ENCODE results near the gene NLRP14. TPM values are rescaled to one million over a fixed set of nuclear protein-coding genes. Genes with fewer than 3 reads are reported as not detected.

NLRP14 gene
- total RNA-seq, 4 donors from 2014 or later = 0.11 to 0.15 TPM; not detected in 2

DNA sequence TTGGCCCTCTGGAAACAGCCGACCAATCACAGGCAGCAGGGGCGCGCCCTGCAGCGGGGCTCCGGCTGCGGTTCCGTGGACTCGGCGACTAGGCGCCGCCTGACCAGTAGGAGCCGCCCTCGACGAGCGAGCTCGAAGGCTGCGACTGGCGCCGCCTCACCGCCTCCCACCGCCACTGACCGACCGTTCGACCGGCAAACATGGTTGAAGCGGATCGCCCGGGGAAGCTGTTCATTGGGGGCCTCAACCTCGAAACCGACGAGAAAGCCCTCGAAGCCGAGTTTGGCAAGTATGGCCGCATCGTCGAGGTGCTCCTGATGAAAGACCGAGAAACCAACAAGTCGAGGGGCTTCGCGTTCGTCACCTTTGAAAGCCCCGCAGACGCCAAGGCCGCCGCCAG is 68.6 kb downstream of the NLRP14 start, which contains the start of gene RBMXL2:
Gene RBMXL2 (plus strand): TSS at position 78 of the 400 bp plus-strand sequence. CDS start 123 bp downstream, at position 201.
- intact Hi-C loops (cut with DNase I) = no loop called here
- Histone ChIP-seq H3K27ac (no peak within 1 kb of the TSS), H3K36me3 (no peaks in the 10 kb centered on the region), H3K27me3 (no peaks in the 10 kb centered on the region), H3K9me3 (no peaks in the 10 kb centered on the region), H3K4me3 (replicated peaks in 1 of 3) (no peak within 1 kb of the TSS), H3K4me1 (no peaks in the 10 kb centered on the region)
- 82 to 87% methylated on average over 42 to 45 of the region's 45 CpGs for WGBS, 2 donors
- no peak for DNase-seq
- TF ChIP-seq, protein P1, sequence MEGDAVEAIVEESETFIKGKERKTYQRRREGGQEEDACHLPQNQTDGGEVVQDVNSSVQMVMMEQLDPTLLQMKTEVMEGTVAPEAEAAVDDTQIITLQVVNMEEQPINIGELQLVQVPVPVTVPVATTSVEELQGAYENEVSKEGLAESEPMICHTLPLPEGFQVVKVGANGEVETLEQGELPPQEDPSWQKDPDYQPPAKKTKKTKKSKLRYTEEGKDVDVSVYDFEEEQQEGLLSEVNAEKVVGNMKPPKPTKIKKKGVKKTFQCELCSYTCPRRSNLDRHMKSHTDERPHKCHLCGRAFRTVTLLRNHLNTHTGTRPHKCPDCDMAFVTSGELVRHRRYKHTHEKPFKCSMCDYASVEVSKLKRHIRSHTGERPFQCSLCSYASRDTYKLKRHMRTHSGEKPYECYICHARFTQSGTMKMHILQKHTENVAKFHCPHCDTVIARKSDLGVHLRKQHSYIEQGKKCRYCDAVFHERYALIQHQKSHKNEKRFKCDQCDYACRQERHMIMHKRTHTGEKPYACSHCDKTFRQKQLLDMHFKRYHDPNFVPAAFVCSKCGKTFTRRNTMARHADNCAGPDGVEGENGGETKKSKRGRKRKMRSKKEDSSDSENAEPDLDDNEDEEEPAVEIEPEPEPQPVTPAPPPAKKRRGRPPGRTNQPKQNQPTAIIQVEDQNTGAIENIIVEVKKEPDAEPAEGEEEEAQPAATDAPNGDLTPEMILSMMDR (IDR thresholded peaks at IDR 0.05) = no peak
- no peak for TF ChIP-seq POLR2A (IDR thresholded peaks at IDR 0.05)

DNA sequence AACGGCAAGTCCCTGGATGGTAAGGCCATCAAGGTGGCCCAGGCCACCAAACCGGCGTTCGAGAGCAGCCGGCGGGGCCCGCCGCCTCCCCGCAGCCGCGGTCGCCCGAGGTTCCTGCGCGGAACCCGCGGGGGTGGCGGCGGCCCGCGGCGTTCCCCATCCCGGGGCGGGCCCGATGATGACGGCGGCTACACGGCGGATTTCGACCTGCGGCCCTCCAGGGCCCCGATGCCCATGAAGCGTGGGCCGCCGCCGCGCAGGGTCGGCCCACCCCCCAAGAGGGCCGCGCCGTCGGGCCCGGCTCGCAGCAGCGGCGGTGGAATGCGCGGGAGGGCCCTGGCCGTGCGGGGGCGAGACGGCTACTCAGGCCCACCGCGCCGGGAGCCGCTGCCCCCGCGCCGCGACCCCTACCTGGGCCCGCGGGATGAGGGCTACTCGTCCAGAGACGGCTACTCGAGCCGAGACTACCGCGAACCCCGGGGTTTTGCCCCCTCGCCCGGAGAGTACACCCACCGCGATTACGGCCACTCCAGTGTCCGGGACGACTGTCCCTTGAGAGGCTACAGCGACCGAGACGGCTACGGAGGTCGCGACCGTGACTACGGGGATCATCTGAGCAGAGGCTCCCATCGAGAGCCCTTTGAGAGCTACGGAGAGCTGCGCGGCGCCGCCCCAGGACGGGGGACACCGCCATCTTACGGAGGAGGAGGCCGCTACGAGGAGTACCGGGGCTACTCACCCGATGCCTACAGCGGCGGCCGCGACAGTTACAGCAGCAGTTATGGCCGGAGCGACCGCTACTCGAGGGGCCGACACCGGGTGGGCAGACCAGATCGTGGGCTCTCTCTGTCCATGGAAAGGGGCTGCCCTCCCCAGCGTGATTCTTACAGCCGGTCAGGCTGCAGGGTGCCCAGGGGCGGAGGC is 69.3 kb downstream of the NLRP14 start:
- H3K36me3 ChIP-seq = no peaks in the 10 kb centered on the region
- H3K27me3 ChIP-seq = no peaks in the 10 kb centered on the region
- no peak overlapping the region for H3K4me3 ChIP-seq (replicated peaks in 1 of 3)
- WGBS, 2 donors = 87 to 93% methylated on average over 47 to 66 of the region's 111 CpGs
- no peak overlapping the region for H3K27ac ChIP-seq
- no peaks in the 10 kb centered on the region for H3K4me1 ChIP-seq
- intact Hi-C loops (cut with DNase I) = no loop called here
- TF ChIP-seq, protein P1 (IDR thresholded peaks at IDR 0.05) = no peak
- no peak for TF ChIP-seq POLR2A (IDR thresholded peaks at IDR 0.05)
- no peak for DNase-seq
- no peaks in the 10 kb centered on the region for H3K9me3 ChIP-seq

DNA sequence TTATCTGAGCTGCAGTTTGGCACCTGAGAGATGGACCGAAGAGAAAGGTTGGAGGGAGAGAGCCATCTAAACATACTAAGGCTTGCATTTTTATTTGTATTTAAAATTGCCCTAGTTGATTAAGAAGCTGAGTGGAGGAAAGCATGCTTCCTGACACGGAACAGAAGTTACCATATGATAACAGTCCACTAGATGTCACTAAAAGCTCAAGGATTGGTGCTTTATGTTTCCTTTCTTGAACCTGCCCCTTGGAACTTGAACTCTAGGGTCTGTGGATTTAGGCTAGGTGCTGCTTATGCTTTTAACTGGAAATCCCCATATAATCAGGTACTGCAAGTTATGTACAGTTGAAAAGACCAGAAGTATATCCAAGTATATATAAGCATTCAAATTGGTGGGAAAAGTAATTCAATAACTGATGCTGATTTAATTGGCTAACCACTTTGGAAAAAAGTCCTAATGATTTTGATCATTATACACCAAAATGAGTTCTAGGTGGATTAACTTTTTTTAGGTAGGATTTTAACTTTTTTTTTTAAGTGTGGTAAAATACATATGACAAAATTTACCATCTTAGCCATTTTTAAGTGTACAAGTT is 78.1 kb downstream of the NLRP14 start:
- DNase-seq = no peak
- 1 to 5% methylated on average over 2 of the region's 2 CpGs for WGBS, 2 donors
- Histone ChIP-seq H3K9me3 (no peaks in the 10 kb centered on the region), H3K4me3 (replicated peaks in 1 of 3) (no peak overlapping the region), H3K27me3 (no peaks in the 10 kb centered on the region), H3K4me1 (no peaks in the 10 kb centered on the region), H3K27ac (no peak overlapping the region), H3K36me3 (no peaks in the 10 kb centered on the region)
- TF ChIP-seq, protein P1 (IDR thresholded peaks at IDR 0.05) = peak; percentile 17 to 83 (median 57)
- no peak for TF ChIP-seq POLR2A (IDR thresholded peaks at IDR 0.05)
- intact Hi-C loops (cut with DNase I) = loop anchor here (5.0 kb wide), 2 partner anchors 599 to 889 kb away; partner anchors contain the start of gene EIF3F

DNA sequence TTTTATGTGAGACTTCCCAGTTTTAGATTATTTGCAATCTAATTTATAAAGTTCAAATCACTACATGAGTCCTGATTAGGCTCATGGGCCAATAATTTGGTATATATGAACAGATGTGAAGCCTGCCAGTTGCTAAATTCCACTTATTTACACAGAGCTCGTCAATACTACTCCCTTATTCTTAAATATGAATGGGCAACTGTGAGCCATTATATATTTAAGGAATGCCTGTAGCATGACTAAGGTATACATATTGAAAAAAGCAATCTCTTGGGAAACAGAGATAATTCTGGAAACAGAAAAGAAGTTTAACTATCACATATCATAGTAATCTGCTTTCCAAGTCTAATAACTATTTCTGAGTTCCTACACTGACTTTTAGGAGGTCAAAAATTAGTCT is 95.5 kb downstream of the NLRP14 start:
- 40 to 42% methylated on average over 1 of the region's 1 CpG for WGBS, 2 donors
- Histone ChIP-seq H3K27me3 (no peaks in the 10 kb centered on the region), H3K27ac (no peak overlapping the region), H3K9me3 (no peaks in the 10 kb centered on the region), H3K4me3 (replicated peaks in 1 of 3) (no peak overlapping the region), H3K36me3 (no peaks in the 10 kb centered on the region), H3K4me1 (no peaks in the 10 kb centered on the region)
- TF ChIP-seq, protein P1 (IDR thresholded peaks at IDR 0.05) = no peak
- TF ChIP-seq POLR2A (IDR thresholded peaks at IDR 0.05) = no peak
- intact Hi-C loops (cut with DNase I) = no loop called here
- DNase-seq = no peak

DNA sequence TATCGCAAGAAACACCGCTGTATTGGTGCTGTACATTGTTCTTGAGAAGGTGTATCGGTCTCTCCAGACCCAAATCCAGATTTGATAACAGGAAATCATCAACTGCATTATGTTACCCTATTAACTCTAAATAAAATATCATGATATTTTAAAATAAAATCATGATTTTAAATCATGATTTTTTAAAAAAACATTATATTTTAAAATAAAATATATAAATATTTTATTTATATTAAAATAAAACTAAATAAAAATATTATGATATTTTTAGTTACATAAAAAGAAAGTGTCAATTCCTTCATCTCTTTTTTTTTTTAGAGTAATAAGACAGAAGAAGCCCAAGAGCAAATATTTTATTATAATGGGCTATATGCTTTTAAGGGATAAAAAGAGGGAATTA is 96.1 kb downstream of the NLRP14 start:
- Histone ChIP-seq H3K27ac (no peak overlapping the region), H3K4me1 (no peaks in the 10 kb centered on the region), H3K4me3 (replicated peaks in 1 of 3) (no peak overlapping the region), H3K27me3 (no peaks in the 10 kb centered on the region), H3K36me3 (no peaks in the 10 kb centered on the region), H3K9me3 (no peaks in the 10 kb centered on the region)
- TF ChIP-seq, protein P1 (IDR thresholded peaks at IDR 0.05) = no peak
- no peak for TF ChIP-seq POLR2A (IDR thresholded peaks at IDR 0.05)
- 77 to 98% methylated on average over 3 of the region's 3 CpGs for WGBS, 2 donors
- DNase-seq = no peak
- intact Hi-C loops (cut with DNase I) = no loop called here

All from thyroid gland (tissue), 4 donors.